Liver (tissue), 9 donors: ENCODE measurements around the gene MAPKAP1. TPM values are rescaled to one million over a fixed set of nuclear protein-coding genes. Genes with fewer than 3 reads are reported as not detected.

Experiments
- DNase-seq: peaks from one replicate; pipeline ENCODE4 v3.0.0-alpha.2; 2017; ENCODE audit warnings: low spot score
- H3K27ac ChIP-seq, 2 donors: one replicate each; pipeline ENCODE4 v1.7.0; 2013; ENCODE audit warnings: inconsistent platforms in 2 of 2, low read length in 2 of 2, control low read depth in 1 of 2, low read depth in 1 of 2, mild to moderate bottlenecking in 1 of 2
- H3K27me3 ChIP-seq, 4 donors: one replicate each; pipeline versions ENCODE4 v1.6.1 to v1.7.0; 2013; ENCODE audit warnings: low read length in 3 of 4, inconsistent platforms in 1 of 4, mild to moderate bottlenecking in 1 of 4, moderate library complexity in 1 of 4; ENCODE audit not compliant: control insufficient read depth in 4 of 4, insufficient read depth in 4 of 4
- H3K36me3 ChIP-seq, 4 donors: one replicate each; pipeline versions ENCODE4 v1.6.1 to v1.7.0; 2013; ENCODE audit warnings: low read length in 3 of 4, mild to moderate bottlenecking in 3 of 4, low read depth in 1 of 4, moderate library complexity in 1 of 4; ENCODE audit not compliant: control insufficient read depth in 4 of 4, insufficient read depth in 3 of 4
- H3K4me1 ChIP-seq, 4 donors: one replicate each; pipeline versions ENCODE4 v1.6.1 to v1.7.0; 2013; ENCODE audit warnings: low read length in 3 of 4, mild to moderate bottlenecking in 3 of 4, moderate library complexity in 1 of 4; ENCODE audit not compliant: control insufficient read depth in 4 of 4, insufficient read depth in 4 of 4
- H3K4me3 ChIP-seq, 3 donors: one replicate each; pipeline versions ENCODE4 v1.6.1 to v1.7.0; 2013; ENCODE audit warnings: low read length in 3 of 3, control low read depth in 1 of 3, low read depth in 1 of 3, mild to moderate bottlenecking in 1 of 3
- H3K9ac ChIP-seq, 2 donors: one replicate each; pipeline ENCODE4 v1.7.0; 2013; ENCODE audit warnings: low read length in 2 of 2, mild to moderate bottlenecking in 2 of 2, moderate library complexity in 2 of 2, control low read depth in 1 of 2, low read depth in 1 of 2
- H3K9me3 ChIP-seq, 4 donors: one replicate each; pipeline versions ENCODE4 v1.6.1 to v1.7.0; 2013; ENCODE audit warnings: low read length in 3 of 4; ENCODE audit not compliant: control insufficient read depth in 4 of 4
- EGR1 ChIP-seq, 2 donors: IDR thresholded peaks; 2 replicates each; pipeline ENCODE4 v1.6.1; 2016 to 2018; ENCODE audit warnings: antibody characterized with exemption in 2 of 2, low read depth in 2 of 2
- FOXA1 ChIP-seq: IDR thresholded peaks from 2 replicates; pipeline ENCODE4 v1.6.1; 2016; ENCODE audit warnings: antibody characterized with exemption
- FOXA2 ChIP-seq: IDR thresholded peaks from 2 replicates; pipeline ENCODE4 v1.6.1; 2016; ENCODE audit warnings: antibody characterized with exemption
- GABPA ChIP-seq, 2 donors: IDR thresholded peaks in 1 of 2; conservative IDR thresholded peaks in 1 of 2; 2 replicates each; pipeline ENCODE4 v1.6.1; 2016; ENCODE audit warnings: antibody characterized with exemption in 2 of 2, mild to moderate bottlenecking in 1 of 2, moderate library complexity in 1 of 2
- HNF4A ChIP-seq, 2 donors: conservative IDR thresholded peaks; 2 replicates each; pipeline ENCODE4 v1.6.1; 2016; ENCODE audit warnings: antibody characterized with exemption in 2 of 2, mild to moderate bottlenecking in 2 of 2
- HNF4G ChIP-seq: IDR thresholded peaks from 2 replicates; pipeline ENCODE4 v1.6.1; 2016; ENCODE audit warnings: antibody characterized with exemption
- JUND ChIP-seq, 2 donors: IDR thresholded peaks; 2 replicates each; pipeline ENCODE4 v1.6.1; 2016; ENCODE audit warnings: antibody characterized with exemption in 2 of 2
- NR2F2 ChIP-seq: IDR thresholded peaks from 2 replicates; pipeline ENCODE4 v1.6.1; 2016; ENCODE audit warnings: antibody characterized with exemption
- RAD21 ChIP-seq, 2 donors: IDR thresholded peaks; 2 replicates each; pipeline ENCODE4 v1.6.1; 2016; ENCODE audit warnings: antibody characterized with exemption in 2 of 2, mild to moderate bottlenecking in 2 of 2
- RXRA ChIP-seq, 2 donors: IDR thresholded peaks; 2 replicates each; pipeline ENCODE4 v1.6.1; 2017 to 2018; ENCODE audit warnings: antibody characterized with exemption in 2 of 2, mild to moderate bottlenecking in 1 of 2
- SP1 ChIP-seq: IDR thresholded peaks from 2 replicates; pipeline ENCODE4 v1.6.1; 2018; ENCODE audit warnings: antibody characterized with exemption, mild to moderate bottlenecking
- TAF1 ChIP-seq: conservative IDR thresholded peaks from 2 replicates; pipeline ENCODE4 v1.6.1; 2016; ENCODE audit warnings: antibody characterized with exemption, mild to moderate bottlenecking
- YY1 ChIP-seq: IDR thresholded peaks from 2 replicates; pipeline ENCODE4 v1.6.1; 2016; ENCODE audit warnings: antibody characterized with exemption, mild to moderate bottlenecking
- WGBS: extraction: QIAGEN DNeasy Blood & Tissue Kit; methylation state at CpG from one replicate; pipeline ENCODE4 v1.1.7; 2013; 5-methylcytosine and 5-hydroxymethylcytosine counted together
- polyA plus RNA-seq, 2 donors: library from polyadenylated mRNA; stranded (reverse) in 1 of 2; unstranded in 1 of 2; fragments of 200-250 nt in 1 of 2; fragments of >200 nt in 1 of 2; fragmentation: Nextera tagmentation in 1 of 2; extraction: Ambion mirVana in 1 of 2; gene quantifications; one replicate each; pipeline versions ENCODE4 v1.2.1 to v1.2.3, GENCODE V29; 2013 to 2015
- total RNA-seq, 2 donors: library from RNA; depleted of rRNA; stranded (reverse); fragments of >200 nt; gene quantifications; one replicate each; pipeline ENCODE4 v1.2.3, GENCODE V29; 2014
- TF ChIP-seq, protein P1 (sequence below): IDR thresholded peaks from 2 replicates; pipeline ENCODE4 v1.6.1; 2016; ENCODE audit warnings: antibody characterized with exemption
- TF ChIP-seq, protein P2 (sequence below): IDR thresholded peaks from 2 replicates; pipeline ENCODE4 v1.6.1; 2016; ENCODE audit warnings: antibody characterized with exemption
- TF ChIP-seq, protein P3 (sequence below): IDR thresholded peaks from 2 replicates; pipeline ENCODE4 v1.6.1; 2016; ENCODE audit warnings: antibody characterized with exemption
- TF ChIP-seq, protein P4 (sequence below): fragments of 150-350 bp; IDR thresholded peaks from 2 replicates; pipeline ENCODE4 v1.5.1; 2017; ENCODE audit warnings: improper control_type of control experiment, low read depth, low read length; ENCODE audit not compliant: missing input control
- TF ChIP-seq, protein P5 (sequence below): IDR thresholded peaks from 2 replicates; pipeline ENCODE4 v1.6.1; 2016; ENCODE audit warnings: antibody characterized with exemption, mild to moderate bottlenecking
- donor health status: healthy.
- donor health status: healthy.
- donor health status: healthy.
- donor health status: healthy.
- donor health status: healthy.

The MAPKAP1 gene
- total and polyA plus RNA-seq, 4 donors, result 23.6 to 55.9 (median 32.7) TPM

DNA sequence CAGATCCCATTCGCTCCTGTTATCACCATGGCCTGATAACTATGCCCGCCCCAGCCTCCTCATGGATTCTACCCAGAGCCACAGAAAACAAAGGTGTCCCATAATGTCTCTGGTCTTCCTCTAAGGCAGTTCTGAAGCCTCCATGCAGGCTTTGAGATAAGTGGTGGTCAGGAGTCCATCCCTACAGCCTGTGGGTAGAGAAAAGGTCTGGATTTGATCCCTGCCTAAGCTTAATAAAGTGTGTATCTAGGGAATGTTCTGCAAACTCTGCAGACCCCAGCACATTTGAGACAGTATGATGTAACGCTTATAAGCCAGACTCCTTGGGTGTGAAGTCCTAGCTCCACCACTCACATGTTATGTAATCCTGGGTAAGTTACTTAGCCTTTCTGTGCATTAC is 187.3 kb downstream of the MAPKAP1 start:
- H3K27me3 ChIP-seq, result no peaks in the 10 kb centered on the region
- peaks cover 0 to 1% (median 0%) of the 10 kb centered on the region in 4 donors for H3K4me1 ChIP-seq
- no peaks in the 10 kb centered on the region for H3K36me3 ChIP-seq
- no peak overlapping the region for H3K9ac ChIP-seq
- WGBS, result 92% methylated on average over 3 of the region's 3 CpGs
- H3K9me3 ChIP-seq, result no peaks in the 10 kb centered on the region
- TF ChIP-seq YY1 (no peak), GABPA (IDR thresholded peaks at IDR 0.05 in 1 of 2, conservative IDR thresholded peaks at IDR 0.05 in 1 of 2) (no peak), RAD21 (IDR thresholded peaks at IDR 0.05) (no peak), JUND (IDR thresholded peaks at IDR 0.05) (no peak), HNF4G (no peak), SP1 (no peak), NR2F2 (no peak), HNF4A (conservative IDR thresholded peaks at IDR 0.05) (no peak)
- TF ChIP-seq, protein P1, sequence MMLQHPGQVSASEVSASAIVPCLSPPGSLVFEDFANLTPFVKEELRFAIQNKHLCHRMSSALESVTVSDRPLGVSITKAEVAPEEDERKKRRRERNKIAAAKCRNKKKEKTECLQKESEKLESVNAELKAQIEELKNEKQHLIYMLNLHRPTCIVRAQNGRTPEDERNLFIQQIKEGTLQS, result no peak
- TF ChIP-seq, protein P2, sequence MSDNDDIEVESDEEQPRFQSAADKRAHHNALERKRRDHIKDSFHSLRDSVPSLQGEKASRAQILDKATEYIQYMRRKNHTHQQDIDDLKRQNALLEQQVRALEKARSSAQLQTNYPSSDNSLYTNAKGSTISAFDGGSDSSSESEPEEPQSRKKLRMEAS, result no peak
- TF ChIP-seq, protein P3, sequence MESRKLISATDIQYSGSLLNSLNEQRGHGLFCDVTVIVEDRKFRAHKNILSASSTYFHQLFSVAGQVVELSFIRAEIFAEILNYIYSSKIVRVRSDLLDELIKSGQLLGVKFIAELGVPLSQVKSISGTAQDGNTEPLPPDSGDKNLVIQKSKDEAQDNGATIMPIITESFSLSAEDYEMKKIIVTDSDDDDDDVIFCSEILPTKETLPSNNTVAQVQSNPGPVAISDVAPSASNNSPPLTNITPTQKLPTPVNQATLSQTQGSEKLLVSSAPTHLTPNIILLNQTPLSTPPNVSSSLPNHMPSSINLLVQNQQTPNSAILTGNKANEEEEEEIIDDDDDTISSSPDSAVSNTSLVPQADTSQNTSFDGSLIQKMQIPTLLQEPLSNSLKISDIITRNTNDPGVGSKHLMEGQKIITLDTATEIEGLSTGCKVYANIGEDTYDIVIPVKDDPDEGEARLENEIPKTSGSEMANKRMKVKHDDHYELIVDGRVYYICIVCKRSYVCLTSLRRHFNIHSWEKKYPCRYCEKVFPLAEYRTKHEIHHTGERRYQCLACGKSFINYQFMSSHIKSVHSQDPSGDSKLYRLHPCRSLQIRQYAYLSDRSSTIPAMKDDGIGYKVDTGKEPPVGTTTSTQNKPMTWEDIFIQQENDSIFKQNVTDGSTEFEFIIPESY, result no peak
- DNase-seq, result no peak
- no peak overlapping the region for H3K27ac ChIP-seq
- H3K4me3 ChIP-seq, result no peak overlapping the region

DNA sequence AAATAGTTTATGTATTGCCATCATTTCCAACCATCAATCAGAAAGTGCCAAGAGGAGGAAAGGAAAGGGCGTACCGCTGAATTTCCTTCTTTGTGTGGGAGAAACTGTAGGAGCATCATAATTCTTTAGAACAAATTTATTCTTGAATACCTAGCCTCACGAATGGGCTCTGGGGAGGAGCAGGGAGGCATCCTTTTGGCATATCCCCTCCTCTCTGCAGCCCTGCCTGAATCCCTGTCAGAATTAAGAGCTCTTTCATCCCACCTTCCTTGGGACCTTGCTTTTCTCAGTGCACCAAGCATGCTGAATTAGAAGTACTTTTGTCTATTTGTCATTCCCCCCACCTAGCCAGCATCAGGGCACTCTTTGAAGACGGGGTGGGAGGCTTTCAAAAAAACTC is 189.4 kb downstream of the MAPKAP1 start:
- TF ChIP-seq SP1 (no peak), GABPA (IDR thresholded peaks at IDR 0.05 in 1 of 2, conservative IDR thresholded peaks at IDR 0.05 in 1 of 2) (no peak), HNF4G (no peak), RAD21 (IDR thresholded peaks at IDR 0.05) (no peak), HNF4A (conservative IDR thresholded peaks at IDR 0.05) (no peak), JUND (IDR thresholded peaks at IDR 0.05) (no peak), FOXA2 (no peak), RXRA (IDR thresholded peaks at IDR 0.05) (no peak), YY1 (no peak), TAF1 (no peak), EGR1 (IDR thresholded peaks at IDR 0.05; ENCODE audit: low read depth in 2 of 2) (no peak), FOXA1 (no peak), NR2F2 (no peak)
- TF ChIP-seq, protein P2, result no peak
- TF ChIP-seq, protein P4, sequence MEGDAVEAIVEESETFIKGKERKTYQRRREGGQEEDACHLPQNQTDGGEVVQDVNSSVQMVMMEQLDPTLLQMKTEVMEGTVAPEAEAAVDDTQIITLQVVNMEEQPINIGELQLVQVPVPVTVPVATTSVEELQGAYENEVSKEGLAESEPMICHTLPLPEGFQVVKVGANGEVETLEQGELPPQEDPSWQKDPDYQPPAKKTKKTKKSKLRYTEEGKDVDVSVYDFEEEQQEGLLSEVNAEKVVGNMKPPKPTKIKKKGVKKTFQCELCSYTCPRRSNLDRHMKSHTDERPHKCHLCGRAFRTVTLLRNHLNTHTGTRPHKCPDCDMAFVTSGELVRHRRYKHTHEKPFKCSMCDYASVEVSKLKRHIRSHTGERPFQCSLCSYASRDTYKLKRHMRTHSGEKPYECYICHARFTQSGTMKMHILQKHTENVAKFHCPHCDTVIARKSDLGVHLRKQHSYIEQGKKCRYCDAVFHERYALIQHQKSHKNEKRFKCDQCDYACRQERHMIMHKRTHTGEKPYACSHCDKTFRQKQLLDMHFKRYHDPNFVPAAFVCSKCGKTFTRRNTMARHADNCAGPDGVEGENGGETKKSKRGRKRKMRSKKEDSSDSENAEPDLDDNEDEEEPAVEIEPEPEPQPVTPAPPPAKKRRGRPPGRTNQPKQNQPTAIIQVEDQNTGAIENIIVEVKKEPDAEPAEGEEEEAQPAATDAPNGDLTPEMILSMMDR, result no peak
- TF ChIP-seq, protein P5, sequence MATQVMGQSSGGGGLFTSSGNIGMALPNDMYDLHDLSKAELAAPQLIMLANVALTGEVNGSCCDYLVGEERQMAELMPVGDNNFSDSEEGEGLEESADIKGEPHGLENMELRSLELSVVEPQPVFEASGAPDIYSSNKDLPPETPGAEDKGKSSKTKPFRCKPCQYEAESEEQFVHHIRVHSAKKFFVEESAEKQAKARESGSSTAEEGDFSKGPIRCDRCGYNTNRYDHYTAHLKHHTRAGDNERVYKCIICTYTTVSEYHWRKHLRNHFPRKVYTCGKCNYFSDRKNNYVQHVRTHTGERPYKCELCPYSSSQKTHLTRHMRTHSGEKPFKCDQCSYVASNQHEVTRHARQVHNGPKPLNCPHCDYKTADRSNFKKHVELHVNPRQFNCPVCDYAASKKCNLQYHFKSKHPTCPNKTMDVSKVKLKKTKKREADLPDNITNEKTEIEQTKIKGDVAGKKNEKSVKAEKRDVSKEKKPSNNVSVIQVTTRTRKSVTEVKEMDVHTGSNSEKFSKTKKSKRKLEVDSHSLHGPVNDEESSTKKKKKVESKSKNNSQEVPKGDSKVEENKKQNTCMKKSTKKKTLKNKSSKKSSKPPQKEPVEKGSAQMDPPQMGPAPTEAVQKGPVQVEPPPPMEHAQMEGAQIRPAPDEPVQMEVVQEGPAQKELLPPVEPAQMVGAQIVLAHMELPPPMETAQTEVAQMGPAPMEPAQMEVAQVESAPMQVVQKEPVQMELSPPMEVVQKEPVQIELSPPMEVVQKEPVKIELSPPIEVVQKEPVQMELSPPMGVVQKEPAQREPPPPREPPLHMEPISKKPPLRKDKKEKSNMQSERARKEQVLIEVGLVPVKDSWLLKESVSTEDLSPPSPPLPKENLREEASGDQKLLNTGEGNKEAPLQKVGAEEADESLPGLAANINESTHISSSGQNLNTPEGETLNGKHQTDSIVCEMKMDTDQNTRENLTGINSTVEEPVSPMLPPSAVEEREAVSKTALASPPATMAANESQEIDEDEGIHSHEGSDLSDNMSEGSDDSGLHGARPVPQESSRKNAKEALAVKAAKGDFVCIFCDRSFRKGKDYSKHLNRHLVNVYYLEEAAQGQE, result no peak
- TF ChIP-seq, protein P1, result no peak
- TF ChIP-seq, protein P3, result no peak
- Histone ChIP-seq H3K27ac (no peak overlapping the region), H3K27me3 (no peaks in the 10 kb centered on the region), H3K36me3 (no peaks in the 10 kb centered on the region), H3K4me3 (no peak overlapping the region), H3K4me1 (peaks cover 0 to 12% (median 1%) of the 10 kb centered on the region in 4 donors), H3K9me3 (no peaks in the 10 kb centered on the region), H3K9ac (no peak overlapping the region)
- WGBS, result 95% methylated on average over 4 of the region's 4 CpGs
- no peak for DNase-seq
